ENCODE results near the gene TNP1.

Gene TNP1

GRCh38 chr2:216887138-216887537, 27.3 kb upstream of the TNP1 start:
- H2AFZ ChIP-seq (ENCODE audit: low read depth), result no peak overlapping the region
- no peak for TF ChIP-seq CTCF (conservative IDR thresholded peaks at IDR 0.05; ENCODE audit: low read depth, low read length)
- no peaks in the 10 kb centered on the region for H3K27me3 ChIP-seq (ENCODE audit: insufficient read depth, low read depth)
- no peaks in the 10 kb centered on the region for H3K36me3 ChIP-seq (ENCODE audit: insufficient read depth)
- no peaks in the 10 kb centered on the region for H4K20me1 ChIP-seq (ENCODE audit: insufficient read depth)
- H3K4me3 ChIP-seq (IDR thresholded peaks at IDR 0.05; ENCODE audit: insufficient read depth, low read depth, low read length), result no peak overlapping the region
- no peak overlapping the region for H3K4me2 ChIP-seq
- no peaks in the 10 kb centered on the region for H3K4me1 ChIP-seq (ENCODE audit: low read depth, poor library complexity, severe bottlenecking)
- H3K27ac ChIP-seq, result no peak overlapping the region
- H3K79me2 ChIP-seq (ENCODE audit: insufficient read depth, low read depth), result no peaks in the 10 kb centered on the region
- H3K9ac ChIP-seq, result no peak overlapping the region

GRCh38 chr2:216885117-216885553, 25.3 kb upstream of the TNP1 start:
- Histone ChIP-seq H3K4me1 (ENCODE audit: low read depth, poor library complexity, severe bottlenecking) (no peaks in the 10 kb centered on the region), H3K79me2 (ENCODE audit: insufficient read depth, low read depth) (no peaks in the 10 kb centered on the region), H3K4me3 (IDR thresholded peaks at IDR 0.05; ENCODE audit: insufficient read depth, low read depth, low read length) (no peak overlapping the region), H3K36me3 (ENCODE audit: insufficient read depth) (no peaks in the 10 kb centered on the region), H3K4me2 (no peak overlapping the region), H3K27me3 (ENCODE audit: insufficient read depth, low read depth) (no peaks in the 10 kb centered on the region), H3K9ac (no peak overlapping the region), H2AFZ (ENCODE audit: low read depth) (no peak overlapping the region), H3K27ac (no peak overlapping the region), H4K20me1 (ENCODE audit: insufficient read depth) (no peaks in the 10 kb centered on the region)
- TF ChIP-seq CTCF (conservative IDR thresholded peaks at IDR 0.05; ENCODE audit: low read depth, low read length), result no peak

- Histone ChIP-seq H3K9ac (no peak overlapping the region), H2AFZ (ENCODE audit: low read depth) (no peak overlapping the region), H4K20me1 (ENCODE audit: insufficient read depth) (no peaks in the 10 kb centered on the region), H3K4me1 (ENCODE audit: low read depth, poor library complexity, severe bottlenecking) (no peaks in the 10 kb centered on the region), H3K4me3 (IDR thresholded peaks at IDR 0.05; ENCODE audit: insufficient read depth, low read depth, low read length) (no peak overlapping the region), H3K4me2 (no peak overlapping the region), H3K36me3 (ENCODE audit: insufficient read depth) (no peaks in the 10 kb centered on the region), H3K27ac (no peak overlapping the region), H3K27me3 (ENCODE audit: insufficient read depth, low read depth) (no peaks in the 10 kb centered on the region), H3K79me2 (ENCODE audit: insufficient read depth, low read depth) (no peaks in the 10 kb centered on the region)
- no peak for TF ChIP-seq CTCF (conservative IDR thresholded peaks at IDR 0.05; ENCODE audit: low read depth, low read length)
Measured at GRCh38 chr2:216884347-216884746, 24.5 kb upstream of the TNP1 start.

- Histone ChIP-seq H3K9ac (no peak overlapping the region), H3K27ac (no peak overlapping the region), H3K4me1 (ENCODE audit: low read depth, poor library complexity, severe bottlenecking) (no peaks in the 10 kb centered on the region), H3K4me2 (no peak overlapping the region), H2AFZ (ENCODE audit: low read depth) (no peak overlapping the region), H4K20me1 (ENCODE audit: insufficient read depth) (no peaks in the 10 kb centered on the region), H3K79me2 (ENCODE audit: insufficient read depth, low read depth) (no peaks in the 10 kb centered on the region), H3K27me3 (ENCODE audit: insufficient read depth, low read depth) (no peaks in the 10 kb centered on the region), H3K36me3 (ENCODE audit: insufficient read depth) (no peaks in the 10 kb centered on the region), H3K4me3 (IDR thresholded peaks at IDR 0.05; ENCODE audit: insufficient read depth, low read depth, low read length) (no peak overlapping the region)
- no peak for TF ChIP-seq CTCF (conservative IDR thresholded peaks at IDR 0.05; ENCODE audit: low read depth, low read length)
Measured at GRCh38 chr2:216882876-216883275, 23.0 kb upstream of the TNP1 start.
